ENCODE data around the gene VSX1.

Gene VSX1

DNA sequence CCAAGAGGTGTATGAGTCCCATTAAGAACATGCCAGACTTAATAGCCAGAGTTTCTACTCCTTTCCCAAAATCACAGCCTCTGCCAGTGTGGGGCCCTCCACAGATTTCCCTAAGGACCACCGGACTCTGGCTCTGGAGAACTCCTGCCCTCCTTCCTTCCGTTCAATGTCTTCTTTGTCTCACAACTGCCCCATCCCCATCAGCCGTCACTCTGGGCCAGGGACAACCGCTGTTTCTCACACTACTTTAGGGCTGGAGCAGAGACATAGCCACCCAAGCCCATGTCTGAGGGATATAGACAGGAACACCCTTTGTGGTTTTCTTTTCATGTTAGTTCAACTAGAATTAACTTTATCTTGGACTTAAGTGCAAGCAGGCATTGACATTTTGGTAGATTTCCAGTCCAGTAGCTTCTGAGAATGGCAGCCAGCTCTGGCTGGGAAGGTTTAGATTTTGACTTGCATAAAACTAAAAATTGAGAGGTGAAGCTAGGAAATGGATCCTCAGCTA lies 17.3 kb downstream of the VSX1 start:
- Mint-ChIP-seq H3K4me1 (ENCODE audit: low read depth) (peaks cover 8% of the 10 kb centered on the region), H3K4me3 (no peak overlapping the region)

DNA sequence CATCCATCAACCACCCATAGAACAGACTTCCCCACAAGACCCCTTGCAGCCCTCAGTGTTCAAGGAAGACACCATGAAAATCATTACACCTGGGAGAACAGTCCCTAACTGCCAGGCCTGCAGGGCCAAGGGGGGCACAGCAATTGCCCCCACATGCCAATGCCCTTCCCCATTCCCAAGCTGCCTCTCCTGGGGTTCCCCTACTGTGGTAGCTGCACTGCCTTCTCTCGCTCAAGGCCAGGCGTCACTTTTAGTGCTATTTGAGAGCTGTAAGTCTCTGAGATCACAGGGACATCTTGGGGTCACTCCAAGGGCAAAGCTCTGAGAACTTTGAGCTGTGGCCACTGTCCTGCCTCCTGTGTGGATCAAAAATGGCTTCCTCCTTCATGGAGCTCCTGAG lies 18.0 kb downstream of the VSX1 start:
- no peaks in the 10 kb centered on the region for H3K36me3 Mint-ChIP-seq (ENCODE audit: low read depth)
- peaks cover 35% of the 10 kb centered on the region for H3K27me3 Mint-ChIP-seq (ENCODE audit: low read depth)
- no peak overlapping the region for H3K4me3 Mint-ChIP-seq
- peaks cover 10% of the 10 kb centered on the region for H3K4me1 Mint-ChIP-seq (ENCODE audit: low read depth)
- no peaks in the 10 kb centered on the region for H3K9me3 Mint-ChIP-seq
- no peak overlapping the region for H3K27ac Mint-ChIP-seq

More for the DNA sequence above, 17.3 kb downstream of the VSX1 start:
- peaks cover 30% of the 10 kb centered on the region for H3K27me3 Mint-ChIP-seq (ENCODE audit: low read depth)
- H3K36me3 Mint-ChIP-seq (ENCODE audit: low read depth): no peaks in the 10 kb centered on the region
- H3K9me3 Mint-ChIP-seq: no peaks in the 10 kb centered on the region
- no peak overlapping the region for H3K27ac Mint-ChIP-seq

DNA sequence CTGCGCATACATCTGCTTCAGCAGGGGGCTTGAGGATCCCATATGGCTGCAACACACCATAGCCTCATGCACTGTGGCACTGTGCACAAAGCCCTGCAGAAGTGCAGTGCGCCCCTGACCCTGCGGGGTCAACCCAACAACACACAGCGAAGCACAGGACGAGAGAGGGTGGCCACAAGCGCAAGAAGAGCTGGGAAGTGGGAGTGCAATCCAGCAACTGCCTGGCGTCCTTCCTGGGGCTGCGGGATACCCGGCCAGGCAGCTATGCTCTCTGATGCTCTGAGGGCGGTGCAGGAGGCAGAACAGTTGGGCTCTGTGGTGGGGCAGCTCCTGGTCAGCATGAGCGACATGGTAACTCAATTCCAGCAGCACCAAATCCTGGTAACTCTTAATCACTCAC lies 18.4 kb downstream of the VSX1 start:
- H3K9me3 Mint-ChIP-seq: no peaks in the 10 kb centered on the region
- H3K27ac Mint-ChIP-seq: no peak overlapping the region
- peaks cover 14% of the 10 kb centered on the region for H3K4me1 Mint-ChIP-seq (ENCODE audit: low read depth)
- no peak overlapping the region for H3K4me3 Mint-ChIP-seq
- peaks cover 37% of the 10 kb centered on the region for H3K27me3 Mint-ChIP-seq (ENCODE audit: low read depth)
- no peaks in the 10 kb centered on the region for H3K36me3 Mint-ChIP-seq (ENCODE audit: low read depth)

DNA sequence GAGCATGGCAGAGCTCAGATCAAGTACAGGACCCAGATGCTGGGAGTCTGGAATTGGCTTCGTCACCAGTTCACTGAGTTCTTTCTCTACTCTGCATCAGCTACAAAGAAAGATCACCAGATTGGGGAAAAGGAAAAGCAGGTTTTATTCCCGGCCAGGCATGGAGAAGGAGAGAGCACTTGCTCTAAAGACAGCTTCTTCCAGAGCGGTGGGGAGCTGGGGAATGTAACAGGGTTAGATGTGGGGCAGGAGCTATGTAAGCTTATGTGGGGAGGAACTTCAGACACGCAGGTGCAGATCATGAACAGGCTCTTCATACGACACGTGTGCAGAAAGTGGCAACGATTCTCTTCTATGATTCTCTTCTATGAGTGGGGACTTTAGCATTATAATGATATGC lies 19.1 kb downstream of the VSX1 start:
- Mint-ChIP-seq H3K36me3 (ENCODE audit: low read depth) (no peaks in the 10 kb centered on the region), H3K9me3 (no peaks in the 10 kb centered on the region), H3K4me1 (ENCODE audit: low read depth) (peaks cover 14% of the 10 kb centered on the region), H3K4me3 (no peak overlapping the region), H3K27ac (no peak overlapping the region), H3K27me3 (ENCODE audit: low read depth) (peaks cover 37% of the 10 kb centered on the region)

DNA sequence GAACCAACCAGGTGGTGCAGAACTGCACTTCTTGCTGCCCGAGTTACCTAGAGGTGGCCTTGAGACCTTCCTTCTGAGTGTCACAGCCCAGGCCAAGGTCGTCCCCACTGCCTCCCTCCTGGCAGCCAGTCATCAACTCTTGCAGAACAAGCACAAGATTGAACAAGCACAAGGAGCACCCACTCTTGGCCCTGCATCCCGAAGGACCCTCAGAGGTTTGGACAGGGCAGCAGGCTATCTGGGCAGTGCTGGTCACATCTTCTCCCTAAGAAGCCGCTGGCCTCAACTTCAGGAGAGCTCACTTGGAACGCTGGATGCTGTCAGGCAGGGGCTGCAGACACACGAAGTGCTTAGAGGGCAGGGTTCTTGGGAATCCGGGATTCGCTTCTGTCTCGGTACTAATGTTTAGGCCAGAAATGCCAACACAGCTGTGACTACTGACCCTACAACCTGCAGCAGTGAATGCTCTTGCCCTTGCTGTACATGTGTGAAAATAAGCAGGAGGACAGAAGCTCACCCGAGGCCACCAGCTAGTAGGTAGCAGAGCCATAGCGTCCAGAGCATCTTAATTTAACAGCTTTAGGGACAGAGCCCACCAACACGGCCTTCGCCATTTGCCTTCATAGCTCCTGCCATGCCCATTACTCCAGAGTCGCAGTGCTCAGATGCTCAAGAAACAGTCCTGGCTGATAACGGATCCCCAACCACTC lies 20.0 kb downstream of the VSX1 start:
- no peak overlapping the region for H3K27ac Mint-ChIP-seq

DNA sequence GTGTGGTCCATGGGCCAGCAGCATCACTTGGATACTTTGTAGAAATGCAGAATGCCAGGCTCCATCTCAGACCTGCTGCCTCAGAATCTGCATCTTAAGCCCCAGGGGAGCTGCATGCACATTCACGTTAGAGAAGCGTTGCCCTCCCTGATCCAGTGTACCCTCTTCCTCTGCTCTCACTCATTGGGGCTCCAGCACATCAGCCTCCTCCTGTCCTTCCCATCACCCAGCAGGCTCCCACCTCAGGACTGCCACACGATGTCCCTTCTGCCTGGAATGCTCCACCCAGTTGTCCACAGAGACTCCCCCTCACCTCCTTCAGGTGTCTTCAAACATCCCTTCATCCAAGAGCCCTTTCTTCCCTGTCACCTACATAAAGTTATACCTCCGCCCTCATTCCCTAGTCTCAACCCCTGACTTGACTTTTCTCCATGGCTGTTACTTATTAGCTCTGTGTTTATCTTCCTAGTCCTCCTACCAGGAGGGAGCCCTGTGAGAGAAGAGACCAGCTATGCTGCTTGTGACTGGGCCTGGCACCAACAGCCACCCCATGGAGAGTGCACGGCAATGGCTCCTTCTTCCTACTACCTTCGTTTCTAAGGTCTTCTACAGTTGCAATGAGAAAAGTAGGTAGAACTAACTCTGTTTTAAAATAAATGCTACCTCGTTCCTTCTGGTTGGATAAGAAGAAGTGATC lies 20.7 kb downstream of the VSX1 start:
- Mint-ChIP-seq H3K27ac (no peak overlapping the region), H3K36me3 (ENCODE audit: low read depth) (no peaks in the 10 kb centered on the region), H3K9me3 (no peaks in the 10 kb centered on the region), H3K4me1 (ENCODE audit: low read depth) (peaks cover 14% of the 10 kb centered on the region), H3K27me3 (ENCODE audit: low read depth) (peaks cover 37% of the 10 kb centered on the region), H3K4me3 (no peak overlapping the region)

More for the DNA sequence above, 20.0 kb downstream of the VSX1 start:
- H3K36me3 Mint-ChIP-seq (ENCODE audit: low read depth): no peaks in the 10 kb centered on the region
- H3K27me3 Mint-ChIP-seq (ENCODE audit: low read depth): peaks cover 37% of the 10 kb centered on the region
- no peaks in the 10 kb centered on the region for H3K9me3 Mint-ChIP-seq
- H3K4me1 Mint-ChIP-seq (ENCODE audit: low read depth): peaks cover 14% of the 10 kb centered on the region
- no peak overlapping the region for H3K4me3 Mint-ChIP-seq

DNA sequence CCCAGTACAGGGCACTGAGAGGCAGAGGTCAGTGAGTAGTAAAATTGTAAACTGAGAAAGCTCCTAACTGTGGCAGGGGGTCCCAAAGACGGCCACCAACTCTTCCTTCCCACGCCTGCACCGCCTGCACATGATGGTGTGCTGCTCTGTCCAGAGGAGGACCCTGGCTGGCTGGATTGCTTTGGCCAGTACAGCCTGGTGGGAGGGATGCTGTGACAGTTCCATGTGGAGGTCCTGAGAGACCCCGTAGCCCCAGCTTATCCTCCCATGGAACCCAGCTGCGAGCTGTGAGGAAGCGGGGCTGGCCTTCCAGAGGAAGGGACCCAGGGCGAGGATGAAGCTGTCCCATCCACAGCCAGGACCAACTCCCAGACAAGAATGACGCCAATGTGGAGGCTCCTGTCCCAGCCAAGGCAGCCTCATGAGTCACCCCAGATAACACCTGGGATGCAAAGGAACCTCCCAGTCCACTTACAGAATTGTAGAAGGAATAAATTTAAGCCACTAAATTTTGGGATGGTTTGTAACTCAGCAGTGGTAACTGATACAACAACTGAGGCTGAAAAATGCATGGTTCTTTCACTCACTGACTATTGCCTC lies 22.0 kb downstream of the VSX1 start:
- Mint-ChIP-seq H3K4me3 (no peak overlapping the region), H3K36me3 (ENCODE audit: low read depth) (peaks cover 5% of the 10 kb centered on the region), H3K27me3 (ENCODE audit: low read depth) (peaks cover 48% of the 10 kb centered on the region), H3K4me1 (ENCODE audit: low read depth) (peaks cover 23% of the 10 kb centered on the region), H3K9me3 (no peaks in the 10 kb centered on the region), H3K27ac (no peak overlapping the region)

DNA sequence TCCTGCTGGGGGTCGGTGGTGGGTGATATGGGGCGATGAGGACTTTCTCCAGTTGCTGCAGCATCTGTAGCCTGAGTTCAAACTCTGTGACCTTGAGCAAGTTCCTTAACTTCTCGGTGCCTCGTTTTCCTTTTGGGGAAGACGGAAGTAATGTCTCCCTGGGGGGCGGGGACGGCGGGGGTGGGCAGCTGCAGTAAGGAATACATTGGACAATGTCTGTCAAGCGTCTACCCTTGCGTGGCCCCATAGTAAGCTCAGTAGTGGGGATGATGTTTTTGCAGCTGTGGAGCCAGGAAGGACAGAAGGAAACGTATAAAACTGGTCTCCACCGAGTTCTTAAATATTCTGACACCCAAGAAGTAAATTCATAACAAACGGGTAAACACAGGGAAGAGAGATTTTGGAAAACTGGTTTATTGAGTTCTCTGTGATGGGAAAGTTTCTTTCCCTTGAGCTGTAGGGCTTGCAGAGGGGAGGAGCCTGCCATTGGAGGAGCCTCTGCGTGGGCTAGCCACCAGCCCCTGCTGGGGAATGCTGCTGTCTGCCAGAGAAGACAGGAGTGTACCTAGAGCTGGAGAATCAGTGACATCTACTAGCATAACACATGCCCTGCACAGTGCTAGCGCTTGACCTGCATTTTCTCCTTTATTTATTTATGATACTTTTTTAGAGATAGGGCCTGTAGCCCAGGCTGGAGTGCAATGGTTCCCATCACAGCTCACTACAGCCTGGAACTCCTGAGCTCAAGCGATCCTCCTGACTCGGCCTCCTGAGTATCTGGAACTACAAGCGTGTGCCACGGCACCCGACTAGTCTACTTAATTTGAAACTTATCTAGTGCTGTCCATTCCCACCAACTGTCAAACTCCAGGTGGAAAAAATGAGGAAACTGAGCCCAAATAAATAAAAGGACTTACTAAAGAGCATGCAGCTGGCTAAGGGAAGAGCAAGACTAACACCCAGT lies 22.8 kb downstream of the VSX1 start:
- peak overlapping the region; percentile 36 for H3K4me3 Mint-ChIP-seq
- H3K4me1 Mint-ChIP-seq (ENCODE audit: low read depth): peaks cover 28% of the 10 kb centered on the region
- H3K9me3 Mint-ChIP-seq: no peaks in the 10 kb centered on the region
- peaks cover 55% of the 10 kb centered on the region for H3K27me3 Mint-ChIP-seq (ENCODE audit: low read depth)
- H3K27ac Mint-ChIP-seq: peak overlapping the region; percentile 13
- H3K36me3 Mint-ChIP-seq (ENCODE audit: low read depth): peaks cover 10% of the 10 kb centered on the region

DNA sequence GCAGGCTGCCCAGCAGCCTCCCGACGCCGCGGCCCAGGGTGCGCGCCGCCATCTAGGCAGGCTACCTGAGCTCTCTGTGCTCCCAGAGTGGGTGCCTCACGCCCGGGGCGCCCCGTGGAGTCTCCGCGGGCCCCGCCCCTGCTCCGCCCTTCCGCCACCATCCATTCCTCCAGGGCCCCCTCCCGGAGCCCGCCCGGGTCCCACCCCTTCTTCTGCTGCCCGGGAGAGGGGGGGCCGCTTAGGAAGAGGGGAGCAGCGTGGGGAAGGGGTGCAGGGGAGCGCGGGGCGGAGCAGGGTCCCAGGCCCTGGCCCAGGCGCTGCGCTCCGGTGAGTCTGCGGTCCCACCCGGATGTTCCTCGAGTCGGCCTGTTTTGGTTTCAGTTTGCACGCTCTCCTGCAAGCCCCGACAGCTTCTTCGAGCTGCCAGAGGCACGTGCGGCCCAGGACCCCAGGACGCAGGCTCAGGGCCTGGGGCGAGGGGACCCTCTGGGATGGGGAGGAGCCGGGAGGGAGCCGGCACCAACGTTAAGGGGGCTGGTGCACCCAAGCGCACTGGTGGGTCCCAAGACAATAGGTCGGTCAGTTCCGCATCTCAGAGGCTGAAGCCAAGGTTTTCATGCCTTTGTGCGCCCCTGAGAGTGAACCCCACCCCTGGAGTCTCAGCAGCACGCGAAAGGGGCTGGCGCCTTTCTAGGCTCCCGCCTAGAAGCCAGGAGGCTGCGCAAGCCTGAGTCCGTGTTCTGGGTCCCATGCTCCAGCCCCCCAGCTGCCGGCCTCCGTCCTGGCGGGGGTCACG lies 23.7 kb downstream of the VSX1 start, which contains the start of gene ACSS1:
ACSS1 (minus strand) TSS at position 89 of the 796 bp plus-strand sequence; CDS start at position 52, 37 bp downstream.
- H3K27ac Mint-ChIP-seq: peak within 1 kb of the TSS; percentile 82
- no peaks in the 10 kb centered on the region for H3K9me3 Mint-ChIP-seq
- peaks cover 57% of the 10 kb centered on the region for H3K27me3 Mint-ChIP-seq (ENCODE audit: low read depth)
- peaks cover 17% of the 10 kb centered on the region for H3K36me3 Mint-ChIP-seq (ENCODE audit: low read depth)
- H3K4me1 Mint-ChIP-seq (ENCODE audit: low read depth): peaks cover 37% of the 10 kb centered on the region
- peak within 1 kb of the TSS; percentile 80 for H3K4me3 Mint-ChIP-seq

DNA sequence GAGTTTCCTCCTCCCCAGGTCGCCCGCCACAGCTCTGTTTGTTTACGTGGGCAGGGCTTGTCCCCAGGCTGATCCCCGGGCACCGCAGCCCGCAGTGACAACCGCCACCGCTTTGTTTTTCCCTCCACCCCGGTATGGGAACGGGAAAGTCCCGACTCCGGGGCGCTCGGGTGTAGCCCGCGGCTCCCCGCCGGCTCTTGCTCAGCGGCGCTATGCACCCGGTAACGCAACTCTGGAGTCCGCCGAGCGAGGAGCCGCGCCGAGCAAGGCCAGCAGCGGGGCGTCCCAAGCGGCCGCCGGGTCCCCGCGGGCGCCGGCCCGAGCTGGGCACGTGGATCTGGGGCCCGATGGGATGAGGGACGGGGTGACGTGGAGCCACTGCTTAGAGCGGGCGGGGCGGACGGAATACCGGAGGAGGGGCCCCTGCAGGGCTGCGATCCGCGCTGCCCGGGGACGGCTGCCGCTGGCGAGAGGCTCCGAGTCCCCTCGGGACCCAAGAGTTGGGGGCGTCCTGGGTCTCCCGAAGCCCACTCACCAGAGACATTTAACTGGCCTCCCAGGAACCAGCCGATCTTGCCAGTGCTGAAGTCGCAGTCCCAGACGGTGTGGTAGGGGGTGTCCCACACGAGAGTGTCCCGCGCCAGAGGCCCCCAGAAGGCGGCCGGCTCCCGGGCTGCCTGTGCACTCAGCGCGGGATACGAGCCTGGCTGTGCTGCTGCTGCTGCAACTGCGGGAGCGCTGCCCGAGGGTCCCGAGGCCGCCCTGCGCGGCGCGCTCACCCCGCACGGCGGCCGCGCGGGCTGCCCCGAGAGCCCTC lies 24.5 kb downstream of the VSX1 start:
- Mint-ChIP-seq H3K4me3 (peak overlapping the region; percentile 80), H3K9me3 (no peaks in the 10 kb centered on the region), H3K27ac (peak overlapping the region; percentile 82), H3K36me3 (ENCODE audit: low read depth) (peaks cover 17% of the 10 kb centered on the region), H3K27me3 (ENCODE audit: low read depth) (peaks cover 51% of the 10 kb centered on the region), H3K4me1 (ENCODE audit: low read depth) (peaks cover 38% of the 10 kb centered on the region)

DNA sequence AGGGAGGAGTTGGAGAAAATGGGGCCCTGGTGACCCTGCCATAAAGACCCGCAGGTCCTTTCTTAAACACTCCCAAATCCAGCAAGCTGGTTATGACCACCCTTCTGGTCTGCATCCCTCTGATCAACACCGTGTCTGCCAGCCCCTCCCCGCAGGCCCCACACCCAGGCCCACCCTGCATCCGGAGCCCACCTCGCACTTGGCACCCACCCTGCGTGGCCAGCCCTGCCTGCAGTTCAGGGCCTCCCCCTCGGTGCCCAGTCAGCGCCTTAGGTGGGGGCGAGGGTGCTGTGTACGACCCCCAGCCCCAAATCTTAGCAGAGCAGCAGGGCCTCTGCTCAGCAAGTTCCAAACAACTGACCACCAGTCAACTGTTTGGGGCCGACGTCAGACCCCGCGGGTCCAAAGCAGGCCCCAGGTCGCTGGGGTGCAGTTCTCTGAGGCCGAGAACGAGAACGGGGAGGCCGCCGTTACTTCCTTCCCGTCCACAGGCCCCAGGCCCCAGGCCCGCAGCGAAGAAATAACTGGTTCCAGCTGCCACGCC lies 25.2 kb downstream of the VSX1 start:
- Mint-ChIP-seq H3K27me3 (ENCODE audit: low read depth) (peaks cover 47% of the 10 kb centered on the region), H3K4me1 (ENCODE audit: low read depth) (peaks cover 40% of the 10 kb centered on the region), H3K9me3 (no peaks in the 10 kb centered on the region), H3K27ac (peak overlapping the region; percentile 82), H3K4me3 (peak overlapping the region; percentile 80), H3K36me3 (ENCODE audit: low read depth) (peaks cover 17% of the 10 kb centered on the region)

DNA sequence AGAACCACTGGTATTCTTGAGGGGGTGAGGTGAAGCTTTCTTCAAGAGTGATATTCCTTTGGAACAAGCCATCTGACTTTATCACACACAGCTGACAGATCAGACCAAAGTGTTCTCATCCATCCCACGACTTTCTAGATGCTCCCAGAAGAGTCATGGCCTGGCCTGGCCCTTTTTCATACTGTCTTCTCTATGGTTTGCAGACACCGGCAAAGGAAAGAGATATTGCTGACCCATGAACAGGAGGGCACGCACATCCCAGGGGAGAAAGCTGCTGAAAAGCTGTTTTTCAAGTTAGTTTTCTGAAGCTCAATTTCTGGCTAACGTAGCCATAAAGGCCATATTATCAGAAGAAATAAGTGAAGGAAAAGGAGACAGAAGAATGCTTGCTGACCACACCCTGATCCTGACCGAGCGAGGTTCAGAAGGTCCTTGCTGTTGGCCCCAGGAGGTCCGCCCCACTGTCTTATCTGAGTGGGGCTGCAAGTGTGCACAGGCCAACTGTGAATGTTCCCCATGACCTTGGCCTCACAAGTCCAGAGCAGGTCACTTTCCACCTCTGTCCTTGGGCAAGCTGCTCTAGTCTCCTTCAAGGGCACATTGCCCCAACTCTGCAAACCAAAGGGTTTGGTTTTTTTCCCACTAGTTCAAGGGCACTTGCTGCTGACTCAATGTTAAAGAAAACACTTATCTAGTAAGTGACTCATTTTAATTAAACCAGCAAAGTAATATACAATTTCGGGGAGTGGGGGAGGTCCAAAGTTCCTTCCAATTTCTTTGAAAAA lies 26.0 kb downstream of the VSX1 start:
- peaks cover 41% of the 10 kb centered on the region for H3K4me1 Mint-ChIP-seq (ENCODE audit: low read depth)
- no peaks in the 10 kb centered on the region for H3K9me3 Mint-ChIP-seq
- peaks cover 42% of the 10 kb centered on the region for H3K27me3 Mint-ChIP-seq (ENCODE audit: low read depth)
- H3K4me3 Mint-ChIP-seq: peak overlapping the region; percentile 80
- no peak overlapping the region for H3K27ac Mint-ChIP-seq
- H3K36me3 Mint-ChIP-seq (ENCODE audit: low read depth): peaks cover 17% of the 10 kb centered on the region
